ENCODE measurements around the gene GPR101. TPM values are rescaled to one million over a fixed set of nuclear protein-coding genes. Genes with fewer than 3 reads are reported as not detected.
A peak's percentile ranks its signal among the peaks of the same experiment; 100 is the strongest.
"Not testable (repeated sequence)": the region's sequence is repeated elsewhere in the genome, so short reads cannot be mapped to it uniquely, and the experiment has no call there.

The GPR101 gene
- total RNA-seq, 2 experiments from 2014 or later = 0.14 TPM; not detected in 1

GRCh38 chrX:137041329-137041728 lies 7.5 kb upstream of the GPR101 start:
- no peak for DNase-seq
- Mint-ChIP-seq H3K27me3 (ENCODE audit: low read depth) (no peaks in the 10 kb centered on the region), H3K36me3 (ENCODE audit: low read depth) (no peaks in the 10 kb centered on the region), H3K9me3 (no peaks in the 10 kb centered on the region), H3K4me3 (no peak overlapping the region), H3K27ac (no peak overlapping the region), H3K4me1 (ENCODE audit: low read depth) (no peaks in the 10 kb centered on the region)
- CTCF ChIA-PET = interaction anchor here (1.3 kb wide), 1 partner anchor 9 kb away, joined by 3 read pairs; no protein-coding TSS in a partner anchor
- intact Hi-C loops (cut with micrococcal nuclease) = no loop called here

DNA sequence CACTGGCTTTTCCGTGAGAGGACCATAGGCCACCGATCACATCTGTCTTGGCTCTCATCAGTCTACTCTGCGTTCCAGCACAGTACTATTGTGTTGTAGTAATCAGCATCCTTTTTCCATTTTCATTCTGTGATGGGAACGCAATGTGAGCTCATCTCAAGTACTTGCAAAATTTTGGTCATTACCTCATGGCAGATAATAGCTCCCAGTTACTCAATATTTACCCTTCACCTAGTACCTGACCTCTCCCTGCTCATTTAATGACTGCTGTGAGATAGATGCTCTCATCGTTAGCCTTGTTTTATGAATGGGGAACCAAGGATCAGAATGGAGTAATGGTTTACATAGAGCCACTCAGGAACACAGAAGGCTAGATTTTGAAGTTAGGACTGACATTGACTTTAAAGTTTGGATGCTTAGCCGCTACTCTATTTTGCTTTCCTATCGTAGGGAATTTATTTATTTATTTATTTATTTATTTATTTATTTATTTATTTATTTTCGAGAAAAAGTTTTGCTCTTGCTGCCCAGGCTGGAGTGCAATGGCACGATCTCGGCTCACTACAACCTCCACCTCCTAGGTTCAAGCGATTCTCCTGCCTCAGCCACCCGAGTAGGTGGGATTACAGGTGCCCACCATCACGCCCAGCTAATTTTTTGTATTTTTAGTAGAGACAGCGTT lies 6.5 kb upstream of the GPR101 start:
- H3K9me3 Mint-ChIP-seq = no peaks in the 10 kb centered on the region
- H3K4me1 Mint-ChIP-seq (ENCODE audit: low read depth) = no peaks in the 10 kb centered on the region
- peaks cover 3% of the 10 kb centered on the region for H3K27me3 Mint-ChIP-seq (ENCODE audit: low read depth)
- DNase-seq = no peak
- no peak overlapping the region for H3K4me3 Mint-ChIP-seq
- H3K27ac Mint-ChIP-seq = no peak overlapping the region
- CTCF ChIA-PET = interaction anchor here (1.3 kb wide), 1 partner anchor 10 kb away, joined by 3 read pairs; no protein-coding TSS in a partner anchor
- no peaks in the 10 kb centered on the region for H3K36me3 Mint-ChIP-seq (ENCODE audit: low read depth)
- intact Hi-C loops (cut with micrococcal nuclease) = no loop called here

- Mint-ChIP-seq H3K27me3 (ENCODE audit: low read depth) (peaks cover 32% of the 10 kb centered on the region), H3K36me3 (ENCODE audit: low read depth) (no peaks in the 10 kb centered on the region), H3K9me3 (no peaks in the 10 kb centered on the region), H3K27ac (no peak overlapping the region), H3K4me1 (ENCODE audit: low read depth) (peaks cover 7% of the 10 kb centered on the region), H3K4me3 (no peak overlapping the region)
- CTCF ChIA-PET = interaction anchor here (1.2 kb wide), 1 partner anchor 18 kb away, joined by 3 read pairs; no protein-coding TSS in a partner anchor
- no peak for DNase-seq
- intact Hi-C loops (cut with micrococcal nuclease) = loop anchor here (5.0 kb wide), 2 partner anchors 347 to 537 kb away; partner anchors contain the start of gene HTATSF1
These were observed 695 bp upstream of the GPR101 start for GRCh38 chrX:137034508-137034872.

DNA sequence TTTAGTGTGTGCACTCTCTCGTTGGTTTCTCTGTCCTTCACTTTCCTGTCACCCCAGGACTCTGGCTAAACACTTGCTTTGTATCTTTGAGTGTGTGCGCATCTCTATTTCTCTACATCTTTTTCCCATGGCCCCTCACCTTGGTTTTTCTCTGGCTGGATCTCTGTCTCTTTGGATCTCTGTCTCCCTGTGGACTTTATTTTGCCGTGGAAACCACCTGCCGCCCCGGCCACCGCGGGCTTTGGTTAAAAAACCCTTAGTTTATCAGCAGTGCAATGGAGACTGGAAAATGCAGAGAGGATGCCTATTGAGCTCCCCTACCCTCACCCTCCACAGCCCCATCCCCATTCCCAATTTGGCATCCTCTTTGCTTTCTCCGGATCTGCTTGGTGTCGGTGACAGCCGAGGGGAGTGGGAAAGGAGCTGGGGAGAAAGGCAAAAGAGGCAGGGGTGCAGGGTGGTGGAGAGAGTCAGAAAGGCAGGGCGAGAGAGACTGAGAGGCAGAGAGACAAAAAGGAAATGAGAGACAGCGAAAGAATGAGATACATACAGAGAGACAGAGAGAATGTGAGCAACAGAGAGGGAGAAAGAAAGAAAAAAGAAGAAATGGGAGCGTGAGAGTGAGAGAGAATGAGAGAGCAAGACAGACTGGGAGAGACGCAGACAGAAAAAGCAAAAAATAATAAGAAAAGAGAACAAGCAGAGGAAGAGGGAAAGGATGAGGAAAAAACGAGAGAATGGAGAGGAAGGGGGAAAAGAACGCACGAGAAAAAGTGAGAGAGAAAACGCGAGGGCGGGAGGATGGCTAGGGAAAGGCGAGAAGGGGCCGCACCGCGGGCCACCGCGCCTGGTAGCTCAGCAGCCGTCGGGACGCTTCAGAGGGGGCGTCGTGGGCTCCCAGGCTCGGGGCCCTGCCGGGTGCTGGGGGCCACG lies 688 bp downstream of the GPR101 start:
- H3K9me3 Mint-ChIP-seq = no peaks in the 10 kb centered on the region
- peaks cover 7% of the 10 kb centered on the region for H3K4me1 Mint-ChIP-seq (ENCODE audit: low read depth)
- H3K4me3 Mint-ChIP-seq = no peak overlapping the region
- CTCF ChIA-PET = interaction anchor here (0.5 to 1.2 kb wide), 2 partner anchors 19 to 1075 kb away, joined by 3 read pairs; no protein-coding TSS in a partner anchor
- no peak for DNase-seq
- intact Hi-C loops (cut with micrococcal nuclease) = loop anchor here (1.0 to 5.0 kb wide), 4 partner anchors 19 to 536 kb away; partner anchors contain the start of gene HTATSF1
- H3K27ac Mint-ChIP-seq = no peak overlapping the region
- H3K36me3 Mint-ChIP-seq (ENCODE audit: low read depth) = no peaks in the 10 kb centered on the region
- peaks cover 38% of the 10 kb centered on the region for H3K27me3 Mint-ChIP-seq (ENCODE audit: low read depth)

DNA sequence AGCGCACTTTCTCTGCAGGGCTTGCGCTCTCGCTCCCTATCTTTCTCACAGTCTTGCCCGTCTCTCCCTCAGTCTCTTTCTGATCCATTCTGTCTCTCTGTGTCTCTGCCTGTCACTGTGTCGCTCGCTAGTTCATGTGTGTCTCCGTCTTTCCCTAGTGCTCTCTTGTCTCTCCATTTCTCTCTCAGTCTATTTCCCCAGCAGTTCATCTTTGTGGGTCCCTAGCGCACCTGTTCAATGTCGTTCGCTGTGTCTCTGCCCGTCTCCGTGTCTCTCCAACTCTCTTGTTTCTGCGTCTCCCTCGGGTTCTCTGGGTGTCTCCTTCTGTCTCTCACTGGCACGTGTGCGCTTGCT lies 1.5 kb downstream of the GPR101 start:
- Mint-ChIP-seq H3K4me3 (no peak overlapping the region), H3K4me1 (ENCODE audit: low read depth) (peaks cover 7% of the 10 kb centered on the region), H3K27me3 (ENCODE audit: low read depth) (peaks cover 41% of the 10 kb centered on the region), H3K27ac (no peak overlapping the region), H3K9me3 (no peaks in the 10 kb centered on the region), H3K36me3 (ENCODE audit: low read depth) (no peaks in the 10 kb centered on the region)
- DNase-seq = no peak
- intact Hi-C loops (cut with micrococcal nuclease) = loop anchor here (1.0 to 5.0 kb wide), 4 partner anchors 20 to 535 kb away; partner anchors contain the start of gene HTATSF1
- CTCF ChIA-PET = no interaction called here

DNA sequence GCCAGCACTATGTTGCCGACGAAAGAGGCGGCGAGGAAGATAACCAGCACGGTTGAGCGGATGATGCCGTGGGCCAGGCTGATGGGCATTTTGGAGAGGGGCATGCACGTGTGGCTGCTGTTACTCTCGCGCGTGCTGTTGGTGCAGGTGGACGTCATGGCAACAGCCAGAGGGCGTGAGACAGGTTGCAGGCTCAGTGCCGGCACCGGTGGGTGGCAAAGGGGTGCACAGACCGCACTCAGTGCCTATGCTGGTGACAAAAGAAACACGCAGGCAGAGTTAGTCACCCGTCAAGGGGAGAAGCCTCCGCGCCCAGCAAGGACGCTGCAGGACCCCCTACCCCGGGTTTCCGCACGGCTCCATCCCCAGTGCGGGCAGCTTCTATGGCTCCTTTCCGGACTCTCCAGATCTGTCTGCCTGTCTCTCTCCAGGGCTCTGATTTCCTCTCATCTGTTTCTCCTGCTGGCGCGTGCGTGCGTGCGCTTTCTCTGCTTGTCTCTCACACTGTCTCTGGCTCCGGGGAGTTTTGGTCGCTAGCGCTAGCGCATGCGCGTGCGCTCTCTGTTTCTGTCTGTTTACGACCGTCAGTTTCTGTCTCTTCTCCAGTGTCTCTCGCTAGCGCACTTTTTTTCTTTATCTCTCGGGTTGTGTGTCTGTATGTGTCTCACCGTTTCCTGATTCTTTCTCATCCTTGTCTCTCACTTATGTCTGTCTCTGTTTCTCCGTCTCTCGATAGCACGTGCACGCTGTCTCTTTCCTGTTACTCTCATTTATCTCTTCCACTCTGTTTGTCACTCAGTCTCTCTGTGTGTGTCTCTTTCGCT lies 2.1 kb downstream of the GPR101 start:
- H3K9me3 Mint-ChIP-seq = no peaks in the 10 kb centered on the region
- H3K4me3 Mint-ChIP-seq = no peak overlapping the region
- peaks cover 42% of the 10 kb centered on the region for H3K27me3 Mint-ChIP-seq (ENCODE audit: low read depth)
- no peaks in the 10 kb centered on the region for H3K36me3 Mint-ChIP-seq (ENCODE audit: low read depth)
- peaks cover 7% of the 10 kb centered on the region for H3K4me1 Mint-ChIP-seq (ENCODE audit: low read depth)
- CTCF ChIA-PET = no interaction called here
- intact Hi-C loops (cut with micrococcal nuclease) = loop anchor here (1.0 to 5.0 kb wide), 4 partner anchors 21 to 534 kb away; partner anchors contain the start of gene HTATSF1
- no peak overlapping the region for H3K27ac Mint-ChIP-seq
- peak; percentile 62 for DNase-seq

DNA sequence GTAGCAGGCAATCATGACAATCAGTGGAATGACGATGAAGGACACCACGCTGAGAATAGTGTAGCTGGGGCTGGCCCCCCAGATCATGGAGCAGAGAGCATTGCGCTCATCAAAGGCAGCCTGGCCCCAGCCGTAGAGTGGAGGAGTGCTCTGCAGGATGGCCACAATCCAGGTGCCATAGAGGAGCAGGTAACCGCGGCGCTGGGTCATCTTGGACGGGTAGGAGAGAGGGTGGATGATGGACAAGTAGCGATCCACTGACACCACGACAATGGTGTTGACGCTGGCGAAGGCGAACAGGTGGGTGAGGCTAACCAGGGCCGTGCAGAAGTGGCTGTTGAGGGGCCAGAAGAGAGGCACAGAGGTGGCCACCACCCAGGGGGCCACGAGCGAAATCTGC lies 2.8 kb downstream of the GPR101 start:
- Mint-ChIP-seq H3K36me3 (ENCODE audit: low read depth) (no peaks in the 10 kb centered on the region), H3K4me1 (ENCODE audit: low read depth) (peaks cover 7% of the 10 kb centered on the region), H3K4me3 (no peak overlapping the region), H3K27me3 (ENCODE audit: low read depth) (peaks cover 42% of the 10 kb centered on the region), H3K9me3 (no peaks in the 10 kb centered on the region), H3K27ac (no peak overlapping the region)
- no peak for DNase-seq
- intact Hi-C loops (cut with micrococcal nuclease) = loop anchor here (5.0 kb wide), 2 partner anchors 344 to 534 kb away; partner anchors contain the start of gene HTATSF1
- CTCF ChIA-PET = no interaction called here

DNA sequence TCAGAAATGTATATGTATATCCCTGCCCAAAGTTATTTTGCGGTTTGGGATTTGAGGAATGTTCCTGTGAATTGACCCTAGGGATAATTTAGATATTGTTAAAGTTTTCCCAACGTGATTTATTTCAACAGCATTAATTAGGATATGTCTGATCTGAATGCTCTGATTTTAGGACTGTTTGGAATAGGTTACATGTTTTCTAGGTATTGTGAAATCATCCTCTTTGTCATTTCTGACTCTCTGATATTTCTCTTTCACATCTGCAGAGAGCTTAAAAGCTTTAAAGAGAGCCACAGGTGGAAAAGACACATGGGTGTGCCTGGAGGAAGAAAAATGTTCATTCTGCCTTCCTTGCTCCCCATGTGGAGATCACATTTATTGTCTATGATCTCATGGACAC lies 5.1 kb downstream of the GPR101 start:
- DNase-seq = no peak
- intact Hi-C loops (cut with micrococcal nuclease) = no loop called here
- peaks cover 7% of the 10 kb centered on the region for H3K4me1 Mint-ChIP-seq (ENCODE audit: low read depth)
- no peak overlapping the region for H3K27ac Mint-ChIP-seq
- no peaks in the 10 kb centered on the region for H3K9me3 Mint-ChIP-seq
- CTCF ChIA-PET = no interaction called here
- H3K36me3 Mint-ChIP-seq (ENCODE audit: low read depth) = no peaks in the 10 kb centered on the region
- peaks cover 27% of the 10 kb centered on the region for H3K27me3 Mint-ChIP-seq (ENCODE audit: low read depth)
- no peak overlapping the region for H3K4me3 Mint-ChIP-seq

DNA sequence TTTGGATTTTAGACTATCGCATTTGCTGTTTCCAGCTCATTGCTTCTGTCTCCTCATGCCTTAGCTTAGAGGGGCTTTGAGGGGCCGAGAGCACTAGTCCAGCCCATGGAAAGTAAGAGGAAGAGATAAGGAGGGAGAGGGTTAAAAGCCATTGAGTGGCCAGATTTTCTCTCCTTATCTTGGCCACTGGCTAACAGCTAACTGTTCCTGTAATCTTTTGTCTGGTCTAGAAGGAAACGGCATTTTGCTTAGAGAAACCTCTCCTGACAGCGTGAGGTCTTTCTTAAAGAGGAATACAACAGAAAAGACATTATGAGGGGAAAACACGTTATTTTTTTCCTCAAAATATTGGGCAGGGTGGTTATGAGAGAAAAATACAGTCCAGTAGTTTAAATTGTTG lies 7.9 kb downstream of the GPR101 start:
- Mint-ChIP-seq H3K9me3 (no peaks in the 10 kb centered on the region), H3K4me1 (ENCODE audit: low read depth) (peaks cover 1% of the 10 kb centered on the region), H3K4me3 (no peak overlapping the region), H3K27me3 (ENCODE audit: low read depth) (peaks cover 21% of the 10 kb centered on the region), H3K36me3 (ENCODE audit: low read depth) (no peaks in the 10 kb centered on the region), H3K27ac (no peak overlapping the region)
- CTCF ChIA-PET = no interaction called here
- no peak for DNase-seq
- intact Hi-C loops (cut with micrococcal nuclease) = no loop called here

DNA sequence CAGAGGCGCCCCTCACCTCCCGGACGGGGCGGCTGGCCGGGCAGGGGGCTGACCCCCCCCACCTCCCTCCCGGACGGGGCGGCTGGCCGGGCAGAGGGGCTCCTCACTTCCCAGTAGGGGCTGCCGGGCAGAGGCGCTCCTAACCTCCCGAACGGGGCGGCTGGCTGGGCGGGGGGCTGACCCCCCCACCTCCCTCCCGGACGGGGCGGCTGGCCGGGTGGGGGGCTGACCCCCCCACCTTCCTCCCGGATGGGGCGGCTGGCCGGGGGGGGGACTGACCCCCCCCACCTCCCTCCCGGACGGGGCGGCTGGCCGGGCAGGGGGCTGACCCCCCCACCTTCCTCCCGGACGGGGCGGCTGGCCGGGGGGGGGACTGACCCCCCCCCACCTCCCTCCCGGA lies 33.6 kb downstream of the GPR101 start:
- H3K36me3 Mint-ChIP-seq (ENCODE audit: low read depth); H3K27ac Mint-ChIP-seq; H3K27me3 Mint-ChIP-seq (ENCODE audit: low read depth); intact Hi-C loops (cut with micrococcal nuclease); H3K9me3 Mint-ChIP-seq; DNase-seq; H3K4me1 Mint-ChIP-seq (ENCODE audit: low read depth); H3K4me3 Mint-ChIP-seq; CTCF ChIA-PET: not testable (repeated sequence)

DNA sequence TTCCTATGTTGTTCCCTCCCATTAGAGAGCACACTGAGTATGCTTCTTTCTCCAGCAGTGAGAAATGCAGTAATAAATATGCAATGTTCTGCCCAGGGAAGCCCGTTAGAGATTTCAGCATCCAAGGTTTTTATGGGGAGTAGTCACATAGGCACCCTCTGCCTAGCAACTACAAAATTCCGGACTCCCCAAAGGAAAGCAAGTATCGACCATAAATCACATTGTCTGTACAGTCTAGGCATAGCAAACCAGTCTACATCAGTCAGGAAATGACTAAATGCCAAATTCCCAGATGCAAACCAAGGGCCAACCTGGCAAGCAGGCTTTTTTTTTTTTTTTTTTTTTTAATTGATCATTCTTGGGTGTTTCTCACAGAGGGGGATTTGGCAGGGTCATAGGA lies 34.8 kb downstream of the GPR101 start:
- Mint-ChIP-seq H3K4me1 (ENCODE audit: low read depth) (no peaks in the 10 kb centered on the region), H3K36me3 (ENCODE audit: low read depth) (no peaks in the 10 kb centered on the region), H3K9me3 (peaks cover 1% of the 10 kb centered on the region), H3K4me3 (no peak overlapping the region), H3K27ac (no peak overlapping the region), H3K27me3 (ENCODE audit: low read depth) (no peaks in the 10 kb centered on the region)
- intact Hi-C loops (cut with micrococcal nuclease) = no loop called here
- DNase-seq = no peak
- CTCF ChIA-PET = no interaction called here

Measured in activated naive CD4-positive, alpha-beta T cell treated with anti-CD3 and anti-CD28 coated beads for 36 hours (primary cell).